Type B pancreatic cell (in vitro differentiated cells): Measurements from ENCODE around the gene TOR1AIP1. TPM values are rescaled to one million over a fixed set of nuclear protein-coding genes. Genes with fewer than 3 reads are reported as not detected.
"Not testable (repeated sequence)": the region's sequence is repeated elsewhere in the genome, so short reads cannot be mapped to it uniquely, and the experiment has no call there.

Source experiments
- DNase-seq: peaks from one replicate; pipeline ENCODE4 v3.0.0; 2021; ENCODE audit warnings: mixed read lengths; ENCODE audit not compliant: unreplicated experiment; ENCODE audit errors: extremely low spot score
- H3K27ac Mint-ChIP-seq: 2 replicates; pipeline ENCODE4 v1.8.0; 2021; ENCODE audit warnings: mild to moderate bottlenecking, mixed read lengths
- H3K27me3 Mint-ChIP-seq: 2 replicates; pipeline ENCODE4 v1.8.0; 2021; ENCODE audit warnings: mixed read lengths
- H3K36me3 Mint-ChIP-seq: 2 replicates; pipeline ENCODE4 v1.8.0; 2021; ENCODE audit warnings: mixed read lengths
- H3K4me1 Mint-ChIP-seq: one replicate; pipeline ENCODE4 v1.8.0; 2021; ENCODE audit warnings: mixed read lengths; ENCODE audit not compliant: unreplicated experiment
- H3K4me3 Mint-ChIP-seq: 2 replicates; pipeline ENCODE4 v1.8.0; 2021; ENCODE audit warnings: mild to moderate bottlenecking, mixed read lengths
- H3K9me3 Mint-ChIP-seq: 2 replicates; pipeline ENCODE4 v1.8.0; 2021; ENCODE audit warnings: mixed read lengths
- total RNA-seq: library from RNA; stranded (reverse); gene quantifications from 2 replicates; pipeline ENCODE4 v1.2.1, GENCODE V29; 2021; ENCODE audit warnings: low replicate concordance
- TF ChIP-seq, protein P1 (sequence below): fragments of 200-600 bp; sonication (generic); conservative IDR thresholded peaks from 2 replicates; pipeline ENCODE4 v1.5.0; 2021; ENCODE audit warnings: antibody characterized with exemption, mild to moderate bottlenecking

The TOR1AIP1 gene
- total RNA-seq, 1 donor from 2014 or later: 22.7 TPM

DNA sequence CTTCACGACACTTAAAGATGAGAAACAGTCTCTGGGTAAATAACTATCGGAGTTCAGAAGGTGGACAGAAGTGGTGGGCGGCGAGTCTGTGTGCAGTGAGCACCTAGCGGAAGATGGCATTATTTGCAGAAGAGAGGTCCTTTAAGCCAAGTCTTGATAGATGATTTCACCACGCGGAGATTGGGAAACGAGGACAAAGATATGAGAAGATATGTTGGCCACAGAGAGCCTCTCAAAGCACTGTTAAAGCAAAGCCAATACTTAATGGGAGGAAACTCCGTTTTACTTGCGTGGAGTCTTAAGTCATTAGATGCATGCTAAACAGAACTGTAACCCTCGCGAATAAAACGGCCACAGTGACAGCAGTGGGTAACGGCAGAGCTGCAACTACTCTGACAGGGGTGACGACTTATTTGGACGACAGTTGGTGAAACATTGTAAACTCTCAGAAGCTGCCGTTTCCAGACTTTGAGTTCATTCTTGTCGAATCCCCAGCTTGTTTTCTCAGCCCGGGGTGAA lies 71.9 kb downstream of the TOR1AIP1 start:
- TF ChIP-seq, protein P1, sequence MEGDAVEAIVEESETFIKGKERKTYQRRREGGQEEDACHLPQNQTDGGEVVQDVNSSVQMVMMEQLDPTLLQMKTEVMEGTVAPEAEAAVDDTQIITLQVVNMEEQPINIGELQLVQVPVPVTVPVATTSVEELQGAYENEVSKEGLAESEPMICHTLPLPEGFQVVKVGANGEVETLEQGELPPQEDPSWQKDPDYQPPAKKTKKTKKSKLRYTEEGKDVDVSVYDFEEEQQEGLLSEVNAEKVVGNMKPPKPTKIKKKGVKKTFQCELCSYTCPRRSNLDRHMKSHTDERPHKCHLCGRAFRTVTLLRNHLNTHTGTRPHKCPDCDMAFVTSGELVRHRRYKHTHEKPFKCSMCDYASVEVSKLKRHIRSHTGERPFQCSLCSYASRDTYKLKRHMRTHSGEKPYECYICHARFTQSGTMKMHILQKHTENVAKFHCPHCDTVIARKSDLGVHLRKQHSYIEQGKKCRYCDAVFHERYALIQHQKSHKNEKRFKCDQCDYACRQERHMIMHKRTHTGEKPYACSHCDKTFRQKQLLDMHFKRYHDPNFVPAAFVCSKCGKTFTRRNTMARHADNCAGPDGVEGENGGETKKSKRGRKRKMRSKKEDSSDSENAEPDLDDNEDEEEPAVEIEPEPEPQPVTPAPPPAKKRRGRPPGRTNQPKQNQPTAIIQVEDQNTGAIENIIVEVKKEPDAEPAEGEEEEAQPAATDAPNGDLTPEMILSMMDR: peak; percentile 62
- no peak for DNase-seq
- Mint-ChIP-seq H3K9me3 (no peaks in the 10 kb centered on the region), H3K27ac (peak overlapping the region; percentile 87), H3K27me3 (no peaks in the 10 kb centered on the region), H3K4me3 (peak overlapping the region; percentile 90), H3K4me1 (peaks cover 6% of the 10 kb centered on the region), H3K36me3 (no peaks in the 10 kb centered on the region)

DNA sequence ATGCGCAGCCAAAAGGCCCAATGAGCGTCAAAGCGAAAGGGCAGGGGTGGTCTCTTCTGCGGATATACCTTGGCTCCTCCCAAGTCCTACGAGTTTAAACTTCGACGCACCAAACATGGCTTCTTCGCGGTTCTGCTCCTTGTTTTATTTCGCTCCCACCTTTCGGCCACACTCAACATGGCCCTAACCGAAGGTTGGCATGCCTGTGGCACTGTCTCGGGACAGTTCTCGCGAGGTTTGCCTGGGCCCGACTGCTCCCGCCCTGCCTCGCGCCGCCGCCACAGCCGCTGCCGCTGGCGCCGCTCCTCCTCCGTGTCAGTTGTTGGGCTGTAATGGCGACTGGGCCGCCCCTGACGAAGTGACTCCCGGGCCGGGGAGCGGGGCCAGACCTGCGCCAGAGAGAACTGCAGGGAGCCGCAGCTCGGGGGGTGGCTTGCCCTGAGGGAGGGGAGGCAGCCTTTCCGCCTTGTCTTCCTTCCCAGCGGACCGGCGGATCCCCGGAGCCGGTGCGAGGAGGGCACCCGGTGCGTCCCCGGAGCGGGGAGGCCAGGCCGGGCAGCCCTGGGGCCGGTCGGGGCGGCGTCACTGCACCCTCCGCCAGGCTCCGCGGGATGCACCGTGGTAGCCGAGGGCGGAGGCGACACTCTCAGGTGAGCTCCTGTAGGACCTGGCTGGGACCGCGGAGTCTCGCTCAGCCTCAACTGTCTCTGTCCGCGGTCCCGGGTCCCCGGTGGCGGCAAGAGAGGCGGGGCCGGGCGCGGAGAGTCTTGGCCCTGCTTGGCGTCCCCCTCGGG lies 72.6 kb downstream of the TOR1AIP1 start, which contains the start of gene CEP350:
Gene CEP350 (plus strand): TSS at position 318 of the 794 bp plus-strand sequence. CDS start 31,372 bp downstream, outside the sequence.
- no peaks in the 10 kb centered on the region for H3K9me3 Mint-ChIP-seq
- peaks cover 6% of the 10 kb centered on the region for H3K4me1 Mint-ChIP-seq
- peak within 1 kb of the TSS; percentile 90 for H3K4me3 Mint-ChIP-seq
- no peaks in the 10 kb centered on the region for H3K36me3 Mint-ChIP-seq
- peak; percentile 98 for DNase-seq
- H3K27me3 Mint-ChIP-seq: no peaks in the 10 kb centered on the region
- peak within 1 kb of the TSS; percentile 90 for H3K27ac Mint-ChIP-seq
- TF ChIP-seq, protein P1: no peak

DNA sequence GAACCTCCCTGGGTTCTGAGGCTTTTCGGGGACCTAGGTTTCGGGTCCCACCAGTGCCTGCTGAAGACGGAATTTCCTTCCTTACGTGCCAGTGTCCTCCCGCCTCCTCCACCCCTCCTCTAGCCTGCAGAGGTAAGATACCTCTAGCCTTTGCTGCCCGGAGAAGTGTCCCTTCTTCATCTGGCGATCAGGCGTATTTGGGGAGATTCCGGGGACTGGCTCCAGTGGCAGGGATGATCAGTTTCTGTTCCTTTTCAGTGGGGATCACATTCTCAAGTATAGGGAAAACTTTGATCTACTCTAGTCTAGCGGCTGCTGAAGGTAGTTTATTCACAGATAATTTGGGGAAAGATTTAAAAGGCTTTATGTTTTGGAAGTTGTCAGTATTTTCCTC lies 73.2 kb downstream of the TOR1AIP1 start:
- no peaks in the 10 kb centered on the region for H3K27me3 Mint-ChIP-seq
- H3K27ac Mint-ChIP-seq: peak overlapping the region; percentile 90
- no peaks in the 10 kb centered on the region for H3K9me3 Mint-ChIP-seq
- peak overlapping the region; percentile 90 for H3K4me3 Mint-ChIP-seq
- no peak for DNase-seq
- TF ChIP-seq, protein P1: peak; percentile 24
- no peaks in the 10 kb centered on the region for H3K36me3 Mint-ChIP-seq
- H3K4me1 Mint-ChIP-seq: peaks cover 6% of the 10 kb centered on the region

DNA sequence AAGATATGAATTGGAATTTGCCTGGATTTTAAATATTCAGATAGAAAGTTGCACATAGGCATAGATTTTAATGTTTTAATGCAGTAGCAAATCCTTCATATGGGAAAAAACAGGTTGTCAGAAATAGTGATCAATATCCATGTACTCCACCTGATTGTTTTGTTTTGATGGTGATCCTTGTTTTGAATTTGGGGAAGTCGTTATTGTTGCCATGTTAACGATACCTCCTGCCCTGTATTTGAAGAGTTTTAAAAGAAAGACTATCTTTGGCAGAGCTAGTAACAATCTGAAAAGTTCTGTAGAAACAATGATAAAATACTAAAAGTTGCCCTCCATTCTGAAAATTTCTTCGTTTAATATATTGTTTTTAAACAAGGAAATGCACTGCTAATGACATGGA lies 73.6 kb downstream of the TOR1AIP1 start:
- H3K4me3 Mint-ChIP-seq: peak overlapping the region; percentile 90
- DNase-seq: no peak
- H3K36me3 Mint-ChIP-seq: no peaks in the 10 kb centered on the region
- H3K9me3 Mint-ChIP-seq: no peaks in the 10 kb centered on the region
- H3K4me1 Mint-ChIP-seq: peaks cover 6% of the 10 kb centered on the region
- H3K27me3 Mint-ChIP-seq: no peaks in the 10 kb centered on the region
- TF ChIP-seq, protein P1: no peak
- H3K27ac Mint-ChIP-seq: peak overlapping the region; percentile 90

DNA sequence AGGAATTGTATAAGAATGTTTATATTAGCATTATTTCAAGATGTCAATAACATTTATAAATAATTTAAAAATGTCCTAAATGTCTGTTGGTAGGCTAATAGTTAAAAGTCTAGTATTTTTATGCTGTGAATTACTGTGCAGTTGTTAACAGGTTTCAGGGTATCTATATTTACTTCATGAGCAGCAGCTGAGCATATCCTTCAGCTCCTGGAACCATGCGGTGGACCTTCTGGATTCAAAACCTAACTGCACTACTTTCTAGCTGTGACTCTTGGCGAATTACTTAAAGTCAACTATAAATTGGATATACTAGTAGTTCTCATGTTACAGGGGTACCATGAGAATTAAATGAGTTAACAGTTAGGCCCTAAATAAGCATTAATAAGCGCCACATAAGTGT lies 76.3 kb downstream of the TOR1AIP1 start:
- H3K4me1 Mint-ChIP-seq: peaks cover 6% of the 10 kb centered on the region
- peaks cover 16% of the 10 kb centered on the region for H3K36me3 Mint-ChIP-seq
- no peak overlapping the region for H3K27ac Mint-ChIP-seq
- TF ChIP-seq, protein P1: no peak
- H3K9me3 Mint-ChIP-seq: peaks cover 8% of the 10 kb centered on the region
- H3K4me3 Mint-ChIP-seq: no peak overlapping the region
- H3K27me3 Mint-ChIP-seq: no peaks in the 10 kb centered on the region
- no peak for DNase-seq

DNA sequence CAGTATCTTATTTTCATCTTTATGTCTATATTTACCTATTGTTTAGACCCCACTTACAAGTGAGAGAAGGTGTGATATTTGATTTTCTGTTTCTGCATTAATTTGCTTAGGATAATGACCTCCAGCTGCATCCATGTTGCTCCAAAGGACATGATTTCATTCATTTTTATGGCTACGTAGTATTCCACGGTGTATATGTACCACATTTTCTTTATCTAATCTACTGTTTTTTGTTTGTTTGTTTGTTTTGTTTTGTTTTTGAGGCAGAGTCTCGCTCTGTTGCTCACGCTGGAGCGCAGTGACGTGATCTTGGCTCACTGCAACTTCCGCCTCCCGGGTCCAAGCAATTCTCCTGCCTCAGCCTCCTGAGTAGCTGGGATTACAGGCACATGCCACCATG lies 80.1 kb downstream of the TOR1AIP1 start:
- not testable (repeated sequence) for H3K27me3 Mint-ChIP-seq, H3K4me1 Mint-ChIP-seq, H3K4me3 Mint-ChIP-seq, H3K27ac Mint-ChIP-seq, DNase-seq
- peaks cover 16% of the 10 kb centered on the region for H3K36me3 Mint-ChIP-seq
- H3K9me3 Mint-ChIP-seq: peaks cover 16% of the 10 kb centered on the region
